HG02884 (cell line): Measurements from ENCODE around the gene TLL2.

Experiments
- ATAC-seq: cut with Tn5 transposase; IDR thresholded peaks from one replicate; pipeline ENCODE4 v1.9.1; 2021; ENCODE audit warnings: mild to moderate bottlenecking, moderate library complexity; ENCODE audit not compliant: unreplicated experiment

TLL2 gene

DNA sequence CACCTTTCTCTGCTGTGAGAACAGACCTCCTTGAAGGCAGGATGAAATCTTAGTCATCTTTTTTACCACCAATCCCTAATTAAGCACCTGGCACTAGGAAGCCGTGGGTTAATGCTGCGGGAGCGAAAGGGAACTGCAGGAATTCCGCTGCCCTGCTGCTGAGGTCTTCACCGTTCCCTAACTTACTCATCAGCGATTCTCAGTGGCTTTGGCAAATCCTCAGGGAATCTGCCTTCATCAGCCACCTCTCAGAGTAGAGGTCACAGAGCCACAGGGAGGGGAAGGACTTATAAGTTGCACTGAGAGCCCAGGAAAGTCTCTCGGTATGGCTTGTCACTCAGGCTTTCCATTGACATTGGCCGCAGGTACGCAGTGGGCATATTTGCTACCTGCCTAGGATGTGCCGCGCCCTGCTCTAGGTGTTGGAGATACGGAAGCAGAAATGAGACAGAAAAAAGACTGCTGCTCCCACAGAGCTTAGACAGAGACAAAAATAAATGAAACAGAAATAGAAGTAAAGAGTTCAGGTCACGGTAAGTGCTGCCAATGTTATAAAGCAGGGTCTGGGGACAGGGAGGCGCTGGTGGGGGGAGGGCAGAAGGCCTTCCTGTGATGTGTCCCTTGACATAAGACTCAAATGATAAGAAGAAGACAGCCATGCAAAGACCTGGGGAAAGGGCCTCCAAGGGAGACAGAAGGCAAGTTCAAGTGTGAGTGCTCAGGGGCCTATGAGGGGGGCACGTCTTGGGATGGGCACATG, 82.3 kb downstream of the TLL2 start:
- ATAC-seq: no peak

GRCh38 chr10:96427291-96427690, 86.4 kb downstream of the TLL2 start:
- no peak for ATAC-seq

- no peak for ATAC-seq
Observed at GRCh38 chr10:96422525-96422924, 91.2 kb downstream of the TLL2 start.

DNA sequence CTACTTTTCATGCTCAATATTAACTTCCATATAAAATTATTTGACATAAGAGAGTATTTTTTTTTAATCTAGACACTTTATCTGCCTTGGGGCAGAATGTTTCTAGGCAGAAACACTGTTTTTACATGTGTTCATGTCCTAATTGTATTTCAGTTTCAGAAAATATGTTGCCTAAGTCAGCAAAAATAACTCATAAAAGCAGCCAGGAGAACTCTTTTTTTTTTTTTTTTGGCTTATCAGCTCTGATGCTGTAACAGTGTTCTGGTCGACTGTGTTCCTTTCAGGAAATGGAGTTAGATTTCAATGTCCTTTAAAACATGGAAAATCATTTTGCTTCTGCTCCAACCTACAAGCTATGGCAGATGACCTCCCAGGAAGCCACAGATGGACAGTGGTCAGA, 91.7 kb downstream of the TLL2 start:
- no peak for ATAC-seq

DNA sequence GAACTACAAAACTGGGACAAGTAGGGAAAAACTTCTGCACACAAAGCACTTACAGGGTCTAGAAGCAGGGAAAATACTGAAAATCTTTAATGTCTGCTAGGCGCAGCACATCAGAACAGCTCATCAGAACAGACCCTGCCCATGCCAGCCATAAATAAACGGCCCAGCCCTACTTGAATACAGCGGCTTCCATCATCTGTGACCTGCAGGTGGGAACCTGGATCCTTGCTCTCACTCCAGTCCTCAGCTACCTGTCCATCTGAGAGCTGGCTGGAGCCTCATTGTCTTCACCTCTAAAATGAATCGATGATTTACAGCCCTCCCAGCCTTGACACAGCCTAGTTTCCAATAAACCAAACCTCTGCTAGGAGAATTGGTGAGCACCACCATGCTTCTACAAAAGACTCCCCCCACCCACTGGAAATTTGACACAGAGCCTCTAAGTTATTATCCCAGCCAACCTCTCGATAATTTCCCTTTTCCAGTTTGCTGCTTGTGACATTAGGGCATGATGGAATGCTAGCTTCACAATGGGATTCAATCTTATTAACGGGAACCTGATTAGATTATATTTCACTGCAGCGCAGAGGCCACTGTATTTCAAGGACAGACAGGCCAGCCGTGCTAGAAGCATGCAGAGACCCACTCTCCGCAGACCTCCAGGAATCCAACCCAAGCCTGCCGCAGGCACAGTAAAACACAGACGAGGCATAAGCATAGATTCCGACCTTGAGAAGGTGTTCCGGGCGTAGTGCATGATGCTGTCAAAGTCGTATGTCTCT, 93.3 kb downstream of the TLL2 start:
- ATAC-seq: no peak

DNA sequence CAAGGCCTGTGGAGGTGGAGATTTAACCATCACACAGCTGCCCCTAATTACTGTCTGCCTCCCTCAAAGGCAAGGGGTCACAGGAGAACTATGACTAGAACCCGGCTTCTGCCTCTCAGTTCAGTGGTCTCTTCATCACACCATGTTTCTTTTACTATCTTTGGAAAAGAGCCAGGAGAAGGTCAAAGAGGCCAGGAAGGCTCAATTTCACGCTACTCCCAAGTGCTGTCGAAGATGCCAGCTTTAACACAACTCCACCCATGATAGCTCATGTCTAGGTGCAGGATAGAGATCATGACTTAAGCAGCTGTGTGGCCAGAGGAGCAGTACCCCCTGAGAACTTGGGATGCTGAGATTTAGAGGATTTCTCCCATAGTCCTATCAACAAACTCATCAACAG, 94.4 kb downstream of the TLL2 start:
- no peak for ATAC-seq

DNA sequence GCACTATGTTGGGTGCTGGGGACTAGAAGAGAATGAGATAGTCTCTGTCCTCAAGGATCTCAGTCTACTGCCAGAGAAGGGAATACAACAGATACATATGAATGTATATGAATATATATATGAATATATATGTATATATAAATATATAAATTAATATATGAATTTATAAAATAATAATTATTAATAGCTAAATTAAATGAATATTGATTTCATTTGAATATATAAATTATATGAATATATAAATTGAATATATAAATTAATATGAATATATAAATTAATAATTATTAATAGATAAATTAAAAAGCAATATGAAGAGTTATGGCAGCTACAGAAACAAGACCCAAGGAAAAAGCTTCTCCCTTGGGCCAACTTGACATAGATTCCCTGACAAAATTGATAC, 95.1 kb downstream of the TLL2 start:
- ATAC-seq: no peak

GRCh38 chr10:96417441-96417840, 96.3 kb downstream of the TLL2 start:
- no peak for ATAC-seq

DNA sequence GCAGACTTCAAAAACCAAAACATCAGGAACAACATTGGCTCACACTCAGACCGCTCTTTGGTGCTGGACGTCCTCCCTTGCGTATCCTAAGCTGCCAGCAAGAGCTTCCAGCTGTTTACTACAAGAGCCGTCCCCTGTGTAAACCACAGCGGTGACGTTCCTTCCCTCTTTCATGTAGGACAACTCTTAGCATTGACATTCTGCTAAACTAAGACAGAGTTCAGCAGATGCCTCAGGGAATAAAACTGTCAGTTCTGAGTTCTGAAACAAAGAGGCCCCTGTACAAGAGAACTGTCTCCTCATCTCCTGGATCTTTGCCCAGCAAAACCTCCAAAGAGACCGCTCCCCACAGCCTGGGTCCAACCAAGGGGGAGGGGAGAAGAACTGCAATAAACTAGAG, 97.1 kb downstream of the TLL2 start:
- ATAC-seq: no peak

DNA sequence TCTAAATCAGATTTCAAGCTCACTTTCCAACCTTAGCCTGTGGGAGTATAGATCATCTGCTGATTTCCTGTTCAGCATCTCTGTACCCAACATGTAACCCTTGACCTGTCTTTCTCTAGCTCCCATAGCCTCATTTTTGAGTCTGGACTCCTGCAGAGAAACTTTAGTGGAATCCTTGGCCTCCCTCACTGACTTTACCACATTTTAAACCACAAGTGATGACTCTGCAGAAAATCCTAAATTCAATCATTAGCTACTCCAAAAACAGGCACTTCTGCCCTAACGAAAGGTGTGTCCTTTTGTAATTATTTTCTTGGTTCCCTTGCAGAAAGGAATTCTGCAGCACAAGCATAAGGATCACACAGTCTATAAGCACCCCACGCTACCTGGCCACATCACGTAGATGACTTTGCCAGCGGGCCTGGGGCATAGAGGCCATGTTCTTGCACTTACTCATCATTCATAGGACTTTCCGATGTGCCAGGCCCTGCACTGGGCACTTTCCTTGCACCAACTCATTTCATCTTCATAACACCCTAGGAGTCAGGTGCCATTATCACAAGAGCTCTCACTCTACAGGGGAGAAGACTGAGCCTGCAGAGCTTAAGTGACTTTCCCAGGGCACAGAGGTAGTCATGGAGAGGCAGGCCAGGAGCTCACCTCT, 97.7 kb downstream of the TLL2 start:
- ATAC-seq: no peak

DNA sequence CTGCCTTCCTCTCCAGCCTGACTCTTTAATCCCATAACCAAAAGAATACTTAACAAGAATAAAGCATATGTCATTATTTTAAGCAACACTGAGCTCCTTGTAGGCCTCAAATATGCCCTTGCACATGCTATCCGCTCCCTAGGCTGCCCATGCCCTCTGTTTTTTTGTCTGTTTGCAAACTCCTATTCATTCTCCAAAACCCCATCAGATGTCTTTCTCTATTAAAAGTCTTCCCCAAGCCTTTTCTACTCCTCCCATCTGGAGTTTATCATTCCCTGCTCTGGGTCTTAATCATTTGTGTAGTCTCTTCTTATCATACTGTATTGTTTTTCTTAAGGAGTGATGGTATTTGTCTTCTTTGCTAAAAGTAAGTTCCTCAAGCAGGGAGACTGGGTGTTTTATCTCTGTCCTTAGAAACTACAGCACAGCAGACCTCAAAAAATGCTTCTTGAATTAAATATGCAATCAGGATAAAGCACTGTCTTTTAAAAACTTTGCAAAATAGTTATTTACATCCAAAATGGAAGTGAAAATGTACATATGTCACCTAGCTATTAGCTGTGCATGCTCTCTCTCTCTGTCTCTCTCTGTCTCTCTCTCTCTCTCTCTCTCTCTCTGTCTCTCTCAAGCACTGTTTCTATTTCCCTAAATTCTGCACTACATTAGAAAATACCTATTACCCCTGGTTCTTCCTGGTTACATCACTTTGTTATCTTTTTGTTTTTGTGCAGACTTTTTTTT, 98.4 kb downstream of the TLL2 start:
- ATAC-seq: no peak

DNA sequence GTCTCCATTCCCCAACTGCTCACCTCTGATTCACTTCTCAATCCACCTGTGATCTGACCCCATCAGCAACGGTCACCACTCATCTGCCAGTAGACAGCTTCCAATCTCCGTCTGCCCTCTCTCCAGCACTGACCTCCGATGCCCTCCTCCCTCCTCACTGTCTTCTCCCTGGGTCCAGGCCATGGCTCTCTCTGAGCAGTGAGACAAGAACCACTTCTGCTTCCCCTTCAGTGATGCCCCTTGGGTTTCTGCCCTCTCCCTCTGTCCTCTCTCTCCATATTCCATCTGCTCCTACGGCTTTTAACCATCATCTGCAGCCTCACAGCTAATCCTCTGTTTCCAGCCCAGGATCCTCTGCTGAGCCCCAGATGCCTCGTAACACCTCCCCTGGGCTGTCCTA, 99.4 kb downstream of the TLL2 start:
- ATAC-seq: no peak

DNA sequence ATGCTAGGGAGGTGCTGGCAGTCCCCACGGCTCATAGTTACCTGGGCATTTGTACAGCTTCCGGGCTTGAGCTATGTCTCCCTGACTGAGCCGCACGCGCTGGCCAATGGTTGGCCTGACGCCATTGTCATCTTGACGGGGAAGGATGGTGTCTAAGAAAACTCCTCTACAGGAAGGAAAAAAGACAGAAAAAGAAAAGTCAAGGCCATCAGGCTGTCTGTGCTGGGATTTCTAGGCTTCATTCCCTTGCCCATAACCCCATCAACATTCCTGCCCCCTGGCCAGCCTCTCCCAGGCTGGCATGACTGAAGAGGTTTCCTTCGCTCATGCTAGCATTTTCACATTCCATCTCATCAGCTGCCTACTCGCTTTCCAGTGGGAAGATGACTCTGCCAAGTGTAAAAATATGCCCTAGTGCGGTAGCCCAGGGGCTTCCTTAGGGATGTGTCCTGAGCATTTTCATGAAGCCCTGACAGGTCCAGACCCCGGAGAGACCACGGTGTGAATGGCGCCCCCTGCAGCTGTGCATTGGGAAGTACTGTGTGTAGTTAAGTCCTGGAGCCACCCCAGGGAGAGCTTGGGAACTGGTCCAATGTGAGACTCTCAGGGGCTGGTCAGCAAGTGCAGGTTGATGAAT, 100.5 kb downstream of the TLL2 start:
- no peak for ATAC-seq

- ATAC-seq: no peak
Observed at GRCh38 chr10:96411716-96412320, 101.9 kb downstream of the TLL2 start.

- ATAC-seq: no peak
Observed at GRCh38 chr10:96410296-96410695, 103.4 kb downstream of the TLL2 start.

GRCh38 chr10:96408201-96408600, 105.5 kb downstream of the TLL2 start:
- no peak for ATAC-seq

DNA sequence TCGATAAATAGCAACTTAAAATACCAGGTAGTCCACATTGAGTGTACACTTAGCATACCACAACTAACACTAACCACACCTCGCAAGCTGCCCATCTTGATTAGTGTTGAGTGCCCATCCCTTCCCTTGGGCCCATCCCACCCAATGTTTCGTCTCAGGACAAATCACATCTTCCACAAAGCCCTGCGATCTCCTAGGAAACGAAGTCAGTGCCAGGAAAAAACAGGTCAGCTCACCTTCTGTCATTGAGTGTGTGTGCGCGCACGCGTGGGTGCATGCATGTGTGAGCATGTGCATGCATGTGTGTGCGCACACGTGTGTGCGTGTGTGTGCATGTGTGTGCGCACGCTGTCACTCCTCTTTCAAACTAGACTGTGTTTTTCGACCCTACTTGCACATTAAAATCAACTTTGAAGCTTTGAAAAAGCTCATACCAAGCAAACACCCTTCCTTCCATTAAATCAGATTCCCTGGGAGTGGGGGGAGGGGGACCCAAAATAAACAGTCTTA, 106.1 kb downstream of the TLL2 start:
- ATAC-seq: no peak

GRCh38 chr10:96406091-96406490, 107.6 kb downstream of the TLL2 start:
- no peak for ATAC-seq

- ATAC-seq: no peak
Observed at GRCh38 chr10:96402417-96403305, 111.1 kb downstream of the TLL2 start.
